GM18858 (cell line): ENCODE data around the gene DCAF15.

ENCODE experiments used
- ATAC-seq: cut with Tn5 transposase; IDR thresholded peaks from one replicate; pipeline ENCODE4 v1.9.1; 2021; ENCODE audit not compliant: unreplicated experiment

The DCAF15 gene

DNA sequence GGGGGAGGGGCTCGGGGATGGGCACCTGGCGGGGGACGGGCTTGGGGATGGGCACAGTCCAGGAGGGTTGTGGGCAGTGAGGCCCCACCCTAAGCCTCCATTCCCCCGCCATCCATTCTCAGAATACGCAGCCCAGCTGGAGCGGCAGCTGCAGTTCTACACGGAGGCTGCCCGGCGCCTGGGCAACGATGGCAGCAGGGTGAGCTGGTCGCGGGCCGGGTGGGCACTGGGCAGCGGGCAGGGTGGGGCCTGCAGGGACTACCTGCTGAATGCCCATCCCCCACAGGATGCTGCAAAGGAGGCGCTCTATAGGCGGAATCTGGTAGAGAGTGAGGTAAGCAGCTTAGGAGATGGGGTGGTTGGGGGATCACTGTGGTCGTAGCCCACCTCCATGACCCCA, 22.4 kb upstream of the DCAF15 start:
- no peak for ATAC-seq

DNA sequence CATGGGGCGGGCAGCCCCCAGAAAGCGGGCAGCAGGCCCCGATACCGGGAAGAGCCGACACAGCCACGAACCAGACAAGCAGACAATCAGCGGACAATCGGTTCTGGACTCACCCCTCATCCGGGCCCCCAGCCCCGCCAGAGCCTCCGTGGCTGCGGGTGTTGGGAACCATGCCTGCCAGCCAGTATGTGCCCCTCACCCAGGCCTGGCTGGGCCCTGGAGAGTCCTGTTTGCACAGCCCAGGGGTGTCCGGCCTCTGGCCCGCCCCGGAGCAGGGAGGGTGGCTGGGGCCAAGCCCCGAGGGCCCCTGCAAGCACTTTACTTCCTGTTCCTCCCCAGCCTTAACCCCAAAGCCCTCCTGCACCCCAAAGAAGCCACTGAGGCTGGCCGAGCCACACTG, 21.9 kb upstream of the DCAF15 start:
- ATAC-seq, result no peak

DNA sequence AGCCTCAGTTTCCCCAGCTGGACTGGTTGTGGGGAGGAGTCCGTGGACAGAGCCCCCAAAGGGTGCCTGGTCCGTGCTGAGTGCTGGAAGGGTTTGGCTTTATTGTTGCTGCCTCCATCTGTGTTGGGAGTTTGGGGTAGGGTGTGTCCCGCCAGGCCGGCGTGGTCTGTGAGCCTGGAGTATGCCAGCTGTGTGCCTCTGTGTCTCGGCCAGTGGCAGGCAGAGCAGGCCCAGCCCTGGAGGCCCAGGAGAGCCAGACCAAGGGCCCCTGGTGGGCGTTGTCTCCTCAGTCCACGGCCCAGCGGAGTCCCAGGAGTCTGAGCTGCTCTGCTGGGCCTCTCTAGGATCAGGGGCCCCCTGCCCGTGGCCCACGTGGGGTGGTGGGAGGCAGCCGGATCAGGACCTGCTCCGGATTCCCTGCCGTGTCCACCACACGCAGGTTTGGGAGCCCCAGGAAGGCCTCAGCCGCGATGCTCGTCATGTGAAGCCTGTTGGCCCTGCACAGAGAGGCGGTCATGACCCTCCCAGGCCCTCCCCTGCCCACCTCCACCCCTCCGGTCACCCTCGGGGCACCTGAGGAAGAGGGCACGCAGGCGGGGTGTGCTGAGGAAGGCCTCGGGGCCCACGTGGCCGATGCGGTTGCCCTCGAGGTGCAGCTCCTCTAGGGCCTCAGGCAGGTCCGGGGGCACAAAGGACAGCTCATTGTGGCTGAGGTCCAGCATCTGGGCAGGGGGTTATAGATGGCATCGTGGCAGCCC, 20.7 kb upstream of the DCAF15 start:
- ATAC-seq, result no peak

DNA sequence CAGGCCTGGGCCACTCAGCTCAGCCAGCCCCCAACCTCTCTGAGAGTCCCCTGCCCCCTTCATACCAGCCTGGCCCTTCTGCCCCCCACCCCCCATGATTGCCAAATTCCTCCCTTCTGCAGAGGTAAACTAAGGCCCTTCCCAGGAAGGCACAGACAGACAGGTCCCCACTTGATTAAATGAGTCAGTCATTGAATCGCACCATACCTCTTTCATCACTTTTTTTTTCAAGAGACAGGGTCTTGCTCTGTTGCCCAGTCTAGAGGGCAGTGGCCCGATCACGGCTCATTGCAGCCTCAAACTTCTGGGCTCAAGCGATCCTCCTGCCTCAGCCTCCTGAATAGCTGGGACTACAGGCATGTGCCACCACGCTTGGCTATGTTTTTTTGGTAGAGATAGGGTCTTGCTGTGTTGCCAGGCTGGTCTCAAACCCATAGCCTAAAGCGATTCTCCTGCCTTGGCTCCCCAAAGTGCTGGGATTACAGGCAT, 20.1 kb upstream of the DCAF15 start:
- ATAC-seq, result no peak

DNA sequence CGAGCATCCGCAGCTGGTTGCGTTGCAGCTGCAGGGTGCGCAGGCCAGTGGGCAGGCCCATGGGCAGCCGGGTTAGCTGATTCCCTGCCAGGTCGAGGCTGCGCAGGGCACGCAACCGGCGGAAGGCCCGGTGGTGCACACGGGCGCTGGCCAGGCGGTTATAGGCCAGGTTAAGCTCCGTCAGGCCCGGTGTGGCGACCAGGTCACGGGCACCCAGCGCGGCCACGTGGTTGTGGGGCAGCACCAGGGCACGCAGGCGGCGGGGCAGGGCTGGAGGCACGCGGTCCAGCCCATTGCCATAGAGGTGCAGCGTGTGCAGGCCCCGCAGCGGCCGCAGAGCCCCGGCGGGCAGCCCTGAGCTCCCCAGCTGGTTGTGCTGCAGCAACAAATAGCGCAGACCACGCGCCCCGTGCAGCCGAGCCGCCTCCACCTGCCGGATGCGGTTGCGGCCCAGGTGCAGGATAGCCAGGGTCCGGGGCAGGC, 19.4 kb upstream of the DCAF15 start:
- no peak for ATAC-seq

DNA sequence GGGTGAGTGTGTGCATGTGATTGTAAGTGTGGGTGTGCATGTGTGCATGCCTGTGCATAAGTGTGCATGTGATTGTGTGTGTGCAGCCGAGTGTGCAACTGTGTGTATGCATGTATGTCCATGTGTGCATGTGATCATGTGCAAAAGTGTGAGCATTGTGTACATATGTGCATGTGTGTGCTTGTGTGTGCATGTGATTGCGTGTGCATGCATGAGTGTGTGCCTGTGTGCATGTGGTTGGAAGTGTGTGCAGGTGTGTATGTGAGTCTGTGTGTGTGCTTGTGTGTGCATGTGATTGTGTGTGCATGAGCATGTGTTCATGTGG, 17.6 kb upstream of the DCAF15 start:
- ATAC-seq, result no peak

DNA sequence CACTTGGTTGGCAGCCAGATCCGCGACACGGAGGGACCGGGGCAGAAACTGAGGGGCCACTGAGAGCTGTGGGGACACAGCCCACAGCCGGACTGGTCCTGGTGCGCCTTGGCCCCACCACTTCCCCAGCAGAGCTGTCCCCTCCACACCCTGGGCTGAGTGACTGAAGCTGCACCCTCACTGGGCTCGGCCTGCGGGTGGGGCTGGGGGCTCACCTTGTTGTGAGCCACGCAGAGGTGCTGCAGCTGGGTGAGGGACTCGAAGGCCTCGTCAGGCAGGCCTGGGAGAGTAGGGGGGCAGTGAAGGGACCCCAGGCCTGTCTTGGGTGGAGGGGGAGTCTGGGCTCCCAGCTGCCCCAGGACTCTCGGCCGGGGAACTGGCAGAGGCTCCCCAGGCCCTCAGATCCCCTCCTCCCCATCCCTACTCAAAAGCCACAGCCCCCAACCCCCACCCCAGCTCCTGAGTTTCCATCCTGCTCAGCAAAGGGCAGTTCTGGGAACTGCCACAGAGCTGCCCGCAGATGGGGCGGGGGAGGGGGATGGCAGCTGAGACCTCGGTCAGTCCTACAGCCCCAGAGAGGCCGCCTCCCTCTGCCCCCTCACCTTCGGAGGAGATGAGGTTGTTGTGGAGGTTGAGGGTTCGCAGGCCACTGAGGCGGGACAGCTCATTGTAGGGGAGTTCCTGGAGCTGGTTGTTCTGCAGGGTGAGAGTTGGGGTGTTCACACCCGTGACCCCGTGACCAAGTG, 16.4 kb upstream of the DCAF15 start:
- ATAC-seq, result no peak

DNA sequence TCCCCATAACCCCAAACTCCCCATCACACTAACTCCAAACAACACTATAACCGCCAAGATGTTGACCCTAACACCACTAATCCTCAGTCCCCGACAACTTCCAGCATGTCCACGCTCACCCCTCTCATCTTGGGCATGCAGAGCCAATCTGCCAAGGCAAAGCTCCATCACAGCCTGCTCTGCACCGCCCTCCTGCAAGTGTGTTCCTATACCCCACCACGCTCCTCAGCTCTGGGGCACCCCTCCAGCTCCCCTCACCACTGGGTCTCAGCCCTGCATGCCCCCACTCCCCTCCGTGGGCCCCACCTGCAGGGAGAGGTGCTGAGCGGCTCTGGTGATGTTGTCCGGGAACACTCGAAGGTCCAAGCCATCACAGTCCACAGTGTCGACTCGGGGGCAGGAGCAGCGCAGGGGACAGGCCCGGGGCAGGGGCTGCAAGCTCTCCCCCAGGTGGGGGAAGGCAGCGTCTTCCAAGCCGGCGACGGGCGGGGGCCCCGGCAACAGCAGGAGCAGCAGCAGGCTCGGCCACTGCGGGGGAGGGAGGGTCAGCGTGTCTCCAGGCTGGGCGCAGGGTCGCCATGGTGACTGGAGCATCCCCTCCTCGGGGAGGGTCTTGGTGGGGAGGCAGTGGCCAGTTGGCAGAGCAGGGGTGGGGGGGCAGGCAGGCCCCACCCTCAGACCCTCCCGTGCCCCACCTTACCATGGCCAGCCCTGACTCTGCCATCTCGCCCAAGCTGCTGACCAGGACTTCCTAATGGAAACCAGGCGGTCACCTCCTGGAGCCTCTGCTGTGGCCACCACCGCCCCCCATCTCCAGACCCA, 14.6 kb upstream of the DCAF15 start:
- ATAC-seq, result no peak

DNA sequence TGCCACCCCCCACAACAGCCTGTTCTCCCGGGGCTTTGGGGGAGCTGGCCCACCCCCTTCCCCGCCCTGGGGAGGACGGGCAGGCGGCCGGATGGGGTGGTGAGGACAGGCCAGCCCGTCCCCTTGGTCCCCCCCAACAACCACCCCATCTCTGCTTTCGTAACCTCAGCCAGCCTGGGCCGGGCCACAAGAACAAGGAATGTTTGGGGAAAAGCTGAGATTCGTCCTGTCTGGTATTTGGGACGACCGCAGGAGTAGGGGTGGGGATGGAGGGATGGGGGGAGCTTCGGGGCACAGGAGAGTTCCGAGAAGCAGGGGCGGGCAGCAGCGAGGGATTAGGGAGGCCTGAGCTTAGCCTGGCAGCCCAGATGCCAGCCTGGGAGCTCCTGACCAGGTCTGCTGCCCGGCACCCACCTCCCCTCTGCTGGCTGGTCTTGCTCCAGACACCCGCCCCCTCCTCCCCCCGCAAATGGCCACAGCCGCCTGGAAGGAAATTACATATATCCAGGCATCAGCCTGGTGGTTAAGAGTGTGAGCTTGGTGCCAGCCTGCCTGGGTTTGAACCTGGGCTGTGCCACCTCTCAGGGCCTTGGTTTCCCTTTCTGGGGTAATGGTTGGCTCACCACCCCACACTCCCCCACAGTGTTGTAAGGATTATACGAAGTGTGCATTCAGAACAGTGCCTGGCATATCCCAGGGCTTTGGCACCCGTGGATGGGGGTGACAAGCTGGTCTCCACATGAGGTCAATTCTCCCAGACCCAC, 13.8 kb upstream of the DCAF15 start, which contains the start of gene PODNL1:
TSS of gene PODNL1 (minus strand) at position 117 of the 764 bp plus-strand sequence. CDS start 236 bp downstream, outside the sequence.
- no peak for ATAC-seq

DNA sequence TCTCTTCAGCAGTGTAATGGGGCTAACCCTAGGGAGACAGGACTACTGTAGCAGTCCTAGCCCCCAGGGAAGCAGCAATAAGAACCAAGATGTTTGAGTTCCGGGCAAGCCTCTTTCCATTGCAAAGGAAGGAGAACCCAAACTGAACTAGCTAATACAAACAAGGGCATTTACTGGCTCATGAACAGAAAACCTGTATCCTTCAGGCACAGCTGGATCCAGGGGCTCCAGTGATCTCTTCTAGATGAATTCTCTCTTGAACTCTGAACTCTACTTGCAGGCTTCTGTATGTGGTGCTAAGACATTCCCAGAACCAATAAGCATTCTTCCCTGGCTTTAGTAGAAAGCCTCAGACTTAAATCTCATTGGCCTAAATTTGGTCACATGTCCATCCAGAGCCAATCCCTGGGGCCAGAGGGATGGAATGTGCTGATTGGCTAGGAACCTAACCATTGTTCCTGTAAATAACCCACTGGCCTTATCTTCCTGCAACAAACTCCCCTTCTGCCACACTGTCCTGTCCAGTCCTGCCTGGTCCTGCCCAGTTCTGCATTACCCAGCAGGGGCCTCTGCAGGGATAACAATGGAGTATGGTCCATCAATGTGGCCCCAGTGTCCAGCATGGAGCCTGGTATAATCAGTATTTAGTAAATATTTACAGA, 10.2 kb upstream of the DCAF15 start:
- ATAC-seq, result no peak

DNA sequence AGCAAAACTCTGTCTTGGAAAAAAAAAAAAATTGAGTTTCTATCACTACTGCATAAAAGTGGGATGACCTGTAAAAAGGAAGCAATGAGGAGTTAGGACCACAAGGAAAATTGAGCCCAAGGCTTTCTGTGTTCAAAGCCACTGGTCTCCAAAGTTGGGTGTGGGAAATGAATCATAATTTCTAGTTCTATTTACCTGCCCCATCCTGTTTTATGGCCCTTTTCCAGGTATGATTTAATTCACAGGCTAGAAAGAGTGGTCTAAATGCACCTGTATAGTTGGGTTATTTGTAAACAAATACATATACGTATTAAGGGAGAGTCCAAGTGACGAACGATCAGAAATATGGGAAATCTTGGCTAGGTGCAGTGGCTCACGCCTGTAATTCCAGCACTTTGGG, 5.9 kb upstream of the DCAF15 start:
- no peak for ATAC-seq

DNA sequence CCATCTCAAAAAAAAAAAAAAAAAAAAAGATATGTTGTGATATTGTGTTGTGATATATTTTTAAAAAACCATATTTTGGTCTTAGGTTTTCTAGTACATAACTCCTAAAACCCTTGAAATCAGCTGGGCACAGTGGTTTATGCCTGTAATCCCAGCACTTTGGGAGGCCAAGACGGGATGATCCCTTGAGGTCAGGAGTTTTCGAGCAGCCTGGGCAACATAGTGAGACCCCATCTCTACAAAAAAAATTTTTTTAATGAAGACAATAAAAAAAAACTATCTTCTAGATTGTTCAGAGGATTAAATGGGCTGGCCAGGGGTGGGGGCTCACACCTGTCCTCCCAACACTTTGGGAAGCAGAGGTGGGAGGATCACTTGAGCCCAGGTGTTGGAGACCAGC, 1.3 kb upstream of the DCAF15 start:
- ATAC-seq, result no peak

DNA sequence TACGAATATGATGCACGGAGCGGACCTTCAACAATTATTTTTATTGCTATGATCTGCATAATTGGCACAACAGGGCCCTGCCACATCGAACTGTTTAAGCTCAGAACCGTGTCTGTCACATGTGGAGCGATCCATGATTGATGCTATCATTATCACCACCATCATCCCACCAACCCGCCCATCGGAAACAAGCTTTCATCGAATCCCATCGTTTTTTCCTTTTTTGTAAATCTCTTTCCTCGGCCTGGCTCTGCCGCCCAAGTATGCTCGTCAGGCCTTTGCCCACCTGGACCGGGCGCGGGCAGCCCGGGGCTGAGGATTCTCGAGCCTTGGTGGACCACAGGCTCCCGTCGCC, 533 bp upstream of the DCAF15 start:
- no peak for ATAC-seq

DNA sequence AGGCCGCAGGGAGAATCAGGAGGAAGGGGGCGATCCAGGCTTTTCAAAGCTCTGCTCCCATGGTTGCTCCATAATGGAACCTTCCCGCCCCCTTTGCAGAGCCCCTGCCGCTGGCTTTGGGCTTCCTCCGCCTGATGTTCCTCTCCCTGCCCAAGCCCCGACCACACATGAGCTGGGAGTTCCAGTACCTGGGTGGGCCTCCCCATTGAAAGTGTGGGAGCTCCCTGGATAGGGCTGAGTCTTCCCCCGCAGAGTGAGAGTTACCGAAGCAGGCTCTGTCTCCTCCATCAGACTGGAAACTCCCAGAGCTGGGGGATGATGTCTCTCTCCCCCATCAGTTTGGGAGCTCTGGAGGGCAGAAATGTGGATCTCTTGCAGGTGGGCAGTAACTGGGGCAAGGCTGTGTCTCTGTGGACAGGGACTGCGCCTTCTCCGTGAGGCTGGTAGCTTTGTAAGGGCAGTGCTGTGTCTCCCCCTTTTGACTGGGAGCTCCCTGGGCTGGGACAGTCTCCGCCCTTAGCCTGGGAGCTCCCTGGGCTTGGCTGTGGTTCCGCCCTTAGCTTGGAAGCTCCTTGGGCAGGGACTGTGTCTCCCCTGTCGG, 722 bp downstream of the DCAF15 start:
- ATAC-seq, result no peak

DNA sequence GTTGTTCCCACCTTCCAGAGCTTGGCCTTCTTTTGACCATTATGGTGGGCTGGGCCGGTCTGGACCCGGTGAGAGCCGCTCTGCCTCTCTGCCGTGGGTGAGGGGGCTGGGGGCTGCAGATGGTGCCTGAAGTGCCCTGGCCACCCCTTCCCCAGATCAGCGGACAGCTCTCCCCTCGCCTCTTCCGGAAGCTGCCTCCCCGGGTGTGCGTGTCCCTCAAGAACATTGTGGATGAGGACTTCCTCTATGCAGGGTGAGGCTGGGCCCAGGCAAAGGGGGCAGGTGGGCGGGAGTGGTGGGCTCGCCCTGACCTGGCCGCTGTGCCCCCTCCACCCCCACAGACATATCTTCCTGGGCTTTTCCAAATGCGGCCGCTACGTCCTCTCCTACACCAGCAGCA, 1.9 kb downstream of the DCAF15 start:
- no peak for ATAC-seq

DNA sequence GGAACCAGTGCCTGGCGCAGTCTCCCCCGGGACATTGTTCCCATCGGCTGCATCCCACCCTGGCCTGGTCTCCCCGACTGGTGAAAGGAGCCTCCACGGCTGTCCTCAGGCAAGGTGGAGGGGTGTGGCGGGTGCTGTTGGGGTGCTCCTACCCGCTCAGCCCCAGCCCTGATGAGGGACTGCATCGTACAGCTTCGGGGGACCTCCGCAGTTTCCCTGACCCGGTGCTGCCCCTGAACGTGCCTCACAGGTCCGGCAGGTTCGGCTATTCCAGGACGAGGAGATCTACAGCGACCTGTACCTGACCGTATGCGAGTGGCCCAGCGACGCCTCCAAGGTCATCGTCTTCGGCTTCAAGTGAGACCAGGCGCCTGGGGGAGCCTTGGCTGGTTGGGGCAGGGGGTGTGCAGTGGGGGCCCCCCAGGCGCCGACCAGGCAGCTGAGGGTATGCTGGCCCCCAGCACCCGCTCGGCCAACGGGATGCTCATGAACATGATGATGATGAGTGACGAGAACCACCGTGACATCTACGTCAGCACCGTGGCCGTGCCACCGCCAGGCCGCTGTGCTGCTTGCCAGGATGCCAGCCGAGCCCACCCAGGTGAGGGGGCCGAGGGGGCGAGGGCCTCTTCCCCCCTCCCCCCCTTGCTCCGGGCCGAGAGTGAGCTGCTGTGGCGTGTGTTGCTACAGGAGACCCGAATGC, 3.5 kb downstream of the DCAF15 start:
- ATAC-seq, result no peak

DNA sequence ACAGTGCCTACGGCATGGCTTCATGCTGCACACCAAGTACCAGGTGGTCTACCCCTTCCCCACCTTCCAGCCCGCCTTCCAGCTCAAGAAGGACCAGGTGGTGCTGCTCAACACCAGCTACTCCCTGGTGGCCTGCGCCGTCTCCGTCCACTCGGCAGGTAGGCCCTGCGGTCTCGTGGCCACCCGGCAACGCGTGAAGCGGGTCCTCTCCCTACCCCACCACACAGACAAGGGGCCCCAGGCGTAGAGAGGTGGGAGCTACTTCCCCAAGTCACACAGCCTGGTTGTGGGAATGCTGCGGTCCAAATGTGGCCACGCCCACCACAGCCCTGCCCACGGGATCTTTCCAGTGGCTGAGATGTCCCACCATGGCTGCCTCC, 4.0 kb downstream of the DCAF15 start:
- ATAC-seq, result no peak

DNA sequence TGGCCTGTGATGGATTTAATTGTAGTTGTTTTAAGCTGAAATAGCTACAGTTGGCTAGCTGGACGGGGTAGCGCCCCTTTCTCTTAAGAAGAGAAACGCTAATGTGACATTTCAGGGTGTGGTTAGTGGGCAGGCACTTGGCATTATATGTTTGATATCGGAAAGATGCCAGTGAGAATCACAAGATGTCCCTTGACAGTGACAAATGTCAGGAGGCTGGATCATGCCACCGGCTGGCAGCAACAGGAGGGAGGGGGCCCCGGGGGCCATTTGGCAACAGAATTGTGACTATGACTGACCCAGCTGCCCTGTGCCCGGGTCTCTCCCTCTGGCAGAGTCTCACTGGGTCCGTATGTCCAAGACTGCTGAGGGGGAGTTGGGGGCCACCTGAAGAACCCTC, 4.7 kb downstream of the DCAF15 start:
- ATAC-seq, result no peak

DNA sequence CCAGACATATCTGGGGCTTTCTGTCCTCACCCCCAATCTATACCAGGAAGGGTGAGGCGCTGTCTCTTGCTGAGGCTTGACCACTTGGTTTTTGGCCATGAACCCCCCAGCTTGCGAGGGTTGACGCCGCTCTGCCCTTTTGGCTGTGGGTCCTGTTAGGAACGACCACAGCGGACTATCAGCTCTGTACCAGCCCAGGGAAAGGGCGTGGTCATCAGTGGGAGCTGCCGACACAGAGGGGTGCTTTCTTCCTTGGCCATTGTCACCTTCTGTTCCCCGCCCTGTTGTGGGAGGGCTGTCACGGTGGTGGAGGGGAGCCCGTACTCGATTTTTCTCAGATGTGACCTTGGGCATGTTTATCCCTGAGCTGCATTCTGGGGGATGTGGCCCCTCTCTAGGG, 5.7 kb downstream of the DCAF15 start:
- ATAC-seq, result no peak
